IMR-90 (cell line): Measurements from ENCODE around the gene AGPS. TPM values are rescaled to one million over a fixed set of nuclear protein-coding genes. Genes with fewer than 3 reads are reported as not detected.

Experiments used
- ATAC-seq: fragments of 200-7000 bp; cut with Tn5 transposase; 2 replicates; pipeline ENCODE4 v1.9.1; 2020; ENCODE audit warnings: low read depth, mild to moderate bottlenecking, moderate library complexity
- BruUV-seq: library from RNA; stranded (reverse); fragments of 400-500 nt; replicated peaks from 2 replicates; lab custom pipeline; 2021; lab: Mats Ljungman, UMichigan
- CTCF ChIA-PET: fragments of 300-600 bp; formaldehyde crosslinking; extraction: SDS; loops from one replicate; lab custom pipeline; 2021; ENCODE audit warnings: antibody characterized with exemption; lab: Yijun Ruan, JAX
- POLR2A ChIA-PET: fragments of 300-600 bp; sonication (Branson Sonifier 250); formaldehyde crosslinking; loops from one replicate; lab custom pipeline; 2022; ENCODE audit warnings: antibody characterized with exemption; ENCODE audit not compliant: unreplicated experiment; lab: Charles Lee
- DNase-seq: peaks from one replicate; pipeline ENCODE4 v3.0.0; 2013
- H2AFZ ChIP-seq: replicated peaks from 2 replicates; pipeline ENCODE3; 2013; ENCODE audit warnings: low read length, mild to moderate bottlenecking; ENCODE audit not compliant: poor library complexity
- H2AK5ac ChIP-seq: 2 replicates; pipeline ENCODE4 v1.6.1; 2013; ENCODE audit warnings: low read depth, low read length, inconsistent platforms
- H2AK9ac ChIP-seq: replicated peaks from 2 replicates; pipeline ENCODE3; 2013; ENCODE audit warnings: mild to moderate bottlenecking, low read depth, low read length, moderate library complexity; ENCODE audit not compliant: poor library complexity
- H2BK120ac ChIP-seq: 2 replicates; pipeline ENCODE4 v1.6.1; 2013; ENCODE audit warnings: low read depth, low read length, inconsistent platforms
- H2BK15ac ChIP-seq: 3 replicates; pipeline ENCODE4 v1.6.1; 2013; ENCODE audit warnings: low read depth, low read length, inconsistent platforms
- H2BK20ac ChIP-seq: 2 replicates; pipeline ENCODE4 v1.6.1; 2013; ENCODE audit warnings: low read depth, mild to moderate bottlenecking, inconsistent platforms, low read length, moderate library complexity
- H2BK5ac ChIP-seq: 2 replicates; pipeline ENCODE4 v1.6.1; 2013; ENCODE audit warnings: mild to moderate bottlenecking, low read depth, low read length, inconsistent platforms; ENCODE audit not compliant: poor library complexity, severe bottlenecking
- H3K14ac ChIP-seq: replicated peaks from 2 replicates; pipeline ENCODE4 v1.6.1; 2013; ENCODE audit warnings: low read depth, low read length, inconsistent platforms
- H3K18ac ChIP-seq: 2 replicates; pipeline ENCODE4 v1.6.1; 2013; ENCODE audit warnings: low read depth, low read length, control low read depth
- H3K23ac ChIP-seq: 2 replicates; pipeline ENCODE4 v1.6.1; 2013; ENCODE audit warnings: low read depth, low read length, inconsistent platforms
- H3K27ac ChIP-seq: 2 replicates; pipeline ENCODE4 v1.5.1; 2013; ENCODE audit warnings: mild to moderate bottlenecking, control low read depth, low read length; ENCODE audit not compliant: insufficient read depth
- H3K27me3 ChIP-seq: 2 replicates; pipeline ENCODE4 v1.6.1; 2013; ENCODE audit warnings: low read length; ENCODE audit not compliant: control insufficient read depth, insufficient read depth
- H3K36me3 ChIP-seq: 2 replicates; pipeline ENCODE4 v1.6.1; 2013; ENCODE audit warnings: low read length, mixed read lengths; ENCODE audit not compliant: control insufficient read depth, insufficient read depth
- H3K4ac ChIP-seq: 2 replicates; pipeline ENCODE4 v1.6.1; 2013; ENCODE audit warnings: low read depth, low read length, inconsistent platforms
- H3K4me1 ChIP-seq: 2 replicates; pipeline ENCODE4 v1.6.1; 2013; ENCODE audit warnings: low read length, mixed read lengths; ENCODE audit not compliant: control insufficient read depth, insufficient read depth
- H3K4me2 ChIP-seq: 2 replicates; pipeline ENCODE4 v1.6.1; 2013; ENCODE audit warnings: low read depth, mild to moderate bottlenecking, control low read depth, low read length, moderate library complexity
- H3K4me3 ChIP-seq: 2 replicates; pipeline ENCODE4 v1.5.1; 2013; ENCODE audit warnings: low read depth, mild to moderate bottlenecking, control low read depth, low read length, moderate library complexity; ENCODE audit not compliant: insufficient read depth
- H3K56ac ChIP-seq: 2 replicates; pipeline ENCODE4 v1.6.1; 2013; ENCODE audit warnings: low read length, inconsistent platforms; ENCODE audit not compliant: insufficient read depth; ENCODE audit errors: extremely low read depth
- H3K79me1 ChIP-seq, 2 experiments: 2 replicates each; pipeline ENCODE4 v1.6.1; 2013; ENCODE audit warnings: low read length in 2 of 2, inconsistent platforms in 1 of 2, low read depth in 1 of 2
- H3K9ac ChIP-seq: 2 replicates; pipeline ENCODE4 v1.6.1; 2013; ENCODE audit warnings: low read depth, low read length, control low read depth
- H3K9me1 ChIP-seq: 2 replicates; pipeline ENCODE4 v1.6.1; 2013; ENCODE audit warnings: low read length, inconsistent platforms; ENCODE audit not compliant: insufficient read depth
- H3K9me3 ChIP-seq: 2 replicates; pipeline ENCODE4 v1.6.1; 2013; ENCODE audit warnings: low read length; ENCODE audit not compliant: control insufficient read depth, insufficient read depth
- H4K20me1 ChIP-seq: 2 replicates; pipeline ENCODE4 v1.6.1; 2013; ENCODE audit warnings: low read length, inconsistent platforms; ENCODE audit not compliant: insufficient read depth
- H4K5ac ChIP-seq: 2 replicates; pipeline ENCODE4 v1.6.1; 2013; ENCODE audit warnings: mild to moderate bottlenecking, low read depth, low read length, control low read depth
- H4K8ac ChIP-seq, 2 experiments: 2 replicates each; pipeline ENCODE4 v1.6.1; 2013; ENCODE audit warnings: low read depth in 2 of 2, low read length in 2 of 2, control low read depth in 1 of 2, inconsistent platforms in 1 of 2
- H4K91ac ChIP-seq: 2 replicates; pipeline ENCODE4 v1.6.1; 2013; ENCODE audit warnings: low read depth, low read length, inconsistent platforms; ENCODE audit not compliant: insufficient read depth
- BHLHE40 ChIP-seq: fragments of 150-350 bp; IDR thresholded peaks from 2 replicates; pipeline ENCODE4 v1.6.1; 2016; ENCODE audit warnings: mild to moderate bottlenecking, low read depth, low read length
- CEBPB ChIP-seq: IDR thresholded peaks from 2 replicates; pipeline ENCODE4 v1.6.1; 2012; ENCODE audit warnings: low read depth, low read length, improper control_type of control experiment
- CHD1 ChIP-seq: IDR thresholded peaks from 2 replicates; pipeline ENCODE4 v1.6.1; 2012; ENCODE audit warnings: low read depth, low read length, improper control_type of control experiment
- CTCF ChIP-seq: conservative IDR thresholded peaks from 2 replicates; pipeline ENCODE4 v1.5.1; 2012; ENCODE audit warnings: mild to moderate bottlenecking, low read depth, low read length, improper control_type of control experiment
- ELK1 ChIP-seq: fragments of 150-350 bp; IDR thresholded peaks from 2 replicates; pipeline ENCODE4 v1.6.1; 2016; ENCODE audit warnings: low read depth, mild to moderate bottlenecking, low read length, moderate library complexity, borderline replicate concordance
- FOS ChIP-seq: fragments of 150-350 bp; IDR thresholded peaks from 2 replicates; pipeline ENCODE4 v1.6.1; 2016; ENCODE audit warnings: low read depth, low read length
- MAFK ChIP-seq: IDR thresholded peaks from 2 replicates; pipeline ENCODE4 v1.6.1; 2012; ENCODE audit warnings: low read depth, low read length, improper control_type of control experiment
- MAZ ChIP-seq: IDR thresholded peaks from 2 replicates; pipeline ENCODE4 v1.6.1; 2012; ENCODE audit warnings: low read depth, mild to moderate bottlenecking, low read length, improper control_type of control experiment, moderate library complexity, borderline replicate concordance
- MXI1 ChIP-seq: IDR thresholded peaks from 2 replicates; pipeline ENCODE4 v1.6.1; 2012; ENCODE audit warnings: low read depth, mild to moderate bottlenecking, low read length, moderate library complexity, borderline replicate concordance
- NFE2L2 ChIP-seq: fragments of 150-350 bp; IDR thresholded peaks from 2 replicates; pipeline ENCODE4 v1.6.1; 2016; ENCODE audit warnings: low read depth, mild to moderate bottlenecking, low read length
- POLR2A ChIP-seq: IDR thresholded peaks from 2 replicates; pipeline ENCODE4 v1.6.1; 2012; ENCODE audit warnings: mild to moderate bottlenecking, low read depth, low read length
- RAD21 ChIP-seq: IDR thresholded peaks from 2 replicates; pipeline ENCODE4 v1.6.1; 2012; ENCODE audit warnings: low read length, improper control_type of control experiment
- RCOR1 ChIP-seq: IDR thresholded peaks from 2 replicates; pipeline ENCODE4 v1.6.1; 2012; ENCODE audit warnings: mild to moderate bottlenecking, low read length, improper control_type of control experiment; ENCODE audit not compliant: insufficient replicate concordance
- RFX5 ChIP-seq: IDR thresholded peaks from 2 replicates; pipeline ENCODE4 v1.8.0; 2012; ENCODE audit warnings: low read depth, mild to moderate bottlenecking, low read length, moderate library complexity
- SMC3 ChIP-seq: fragments of 150-350 bp; IDR thresholded peaks from 2 replicates; pipeline ENCODE4 v1.6.1; 2016; ENCODE audit warnings: low read depth, mild to moderate bottlenecking, antibody characterized with exemption, low read length, moderate library complexity
- USF2 ChIP-seq: fragments of 150-350 bp; IDR thresholded peaks from 2 replicates; pipeline ENCODE4 v1.6.1; 2017; ENCODE audit warnings: mild to moderate bottlenecking, antibody characterized with exemption, low read length, low read depth
- WGBS, 2 experiments: methylation state at CpG; one replicate each; pipeline versions ENCODE4 v1.1.5 to v1.1.7; 2013; ENCODE audit warnings: missing lambda C conversion rate in 2 of 2; ENCODE audit not compliant: insufficient read length in 1 of 2; ENCODE audit errors: extremely low coverage in 2 of 2; 5-methylcytosine and 5-hydroxymethylcytosine counted together
- dilution Hi-C: fragments of 300-500 bp; cut with HindIII; formaldehyde crosslinking; loops from one replicate; pipeline ENCODE4 v1.14.3; 2018; ENCODE audit warnings: low sequenced_read_pairs; ENCODE audit not compliant: unreplicated experiment
- in situ Hi-C: fragments of 300-500 bp; cut with MboI; formaldehyde crosslinking; loops from 3 replicates; pipeline ENCODE4 v1.14.3; 2019; ENCODE audit warnings: low sequenced_read_pairs, inconsistent platforms, mixed read lengths
- intact Hi-C: fragments of 100-400 bp; cut with micrococcal nuclease; formaldehyde crosslinking; loops from 2 replicates; pipeline ENCODE4 v1.10.0; 2022
- polyA plus RNA-seq, 3 experiments: library from polyadenylated mRNA; depleted of rRNA; stranded (reverse); fragments of >200 nt; gene quantifications; 2 replicates each; pipeline ENCODE4 v1.2.3, GENCODE V29; 2012; ENCODE audit warnings: low replicate concordance in 1 of 3
- total RNA-seq: library from RNA; depleted of rRNA; stranded (reverse); fragments of >200 nt; gene quantifications from 2 replicates; pipeline ENCODE4 v1.2.3, GENCODE V29; 2012

AGPS gene
- total and polyA plus RNA-seq, 2 of the 4 experiments (the other 2 are of a cell fraction): 6.6 to 18.6 TPM

- in situ Hi-C loops: no loop called here
Observed at GRCh38 chr2:177545143-177545542, 152.6 kb downstream of the AGPS start.

More at GRCh38 chr2:177545143-177545542, 152.6 kb downstream of the AGPS start:
- Histone ChIP-seq H4K5ac (no peak overlapping the region), H3K9ac (no peak overlapping the region), H2AFZ (no peak overlapping the region), H3K14ac (no peak overlapping the region), H2BK5ac (no peak overlapping the region), H3K9me3 (no peaks in the 10 kb centered on the region), H4K8ac (no peak overlapping the region), H3K27ac (no peak overlapping the region), H3K18ac (no peak overlapping the region), H2AK9ac (no peak overlapping the region), H4K91ac (no peak overlapping the region), H4K20me1 (no peaks in the 10 kb centered on the region), H2BK15ac (no peak overlapping the region), H3K4ac (no peak overlapping the region), H3K36me3 (no peaks in the 10 kb centered on the region), H3K4me2 (no peak overlapping the region), H3K4me1 (no peaks in the 10 kb centered on the region), H3K56ac (no peak overlapping the region), H2BK120ac (no peak overlapping the region), H3K9me1 (no peaks in the 10 kb centered on the region; the same call in 1 of the 2 replicates), H3K23ac (no peak overlapping the region), H2AK5ac (no peak overlapping the region), H2BK20ac (no peak overlapping the region), H3K79me1 (no peaks in the 10 kb centered on the region), H3K27me3 (no peaks in the 10 kb centered on the region), H3K4me3 (no peak overlapping the region)
- no TSS peak for BruUV-seq
- TF ChIP-seq RFX5: no peak
- no peak for TF ChIP-seq ELK1
- no peak for TF ChIP-seq RAD21
- no peak for TF ChIP-seq CHD1
- TF ChIP-seq FOS: no peak
- TF ChIP-seq MXI1: no peak
- no peak for TF ChIP-seq RCOR1
- no peak for TF ChIP-seq CEBPB
- TF ChIP-seq USF2: no peak
- TF ChIP-seq MAZ: no peak
- TF ChIP-seq MAFK: no peak
- no peak for TF ChIP-seq NFE2L2
- no peak for TF ChIP-seq CTCF
- TF ChIP-seq BHLHE40: no peak
- no peak for TF ChIP-seq POLR2A
- no peak for TF ChIP-seq SMC3
- DNase-seq: no peak
- no peak for ATAC-seq
- dilution Hi-C loops: no loop called here
- ChIA-PET POLR2A (no interaction called here), CTCF (interaction anchor here (0.6 kb wide), 1 partner anchor 35 kb away, joined by 4 read pairs; no protein-coding TSS in a partner anchor)
- intact Hi-C loops: no loop called here
- no CpG with 5 or more reads among the region's 3 CpGs for WGBS, 2 experiments
